ENCODE measurements around the gene RERE. TPM values are rescaled to one million over a fixed set of nuclear protein-coding genes. Genes with fewer than 3 reads are reported as not detected.

RERE gene
- total RNA-seq, 1 experiment from 2014 or later, result 73.4 TPM

DNA sequence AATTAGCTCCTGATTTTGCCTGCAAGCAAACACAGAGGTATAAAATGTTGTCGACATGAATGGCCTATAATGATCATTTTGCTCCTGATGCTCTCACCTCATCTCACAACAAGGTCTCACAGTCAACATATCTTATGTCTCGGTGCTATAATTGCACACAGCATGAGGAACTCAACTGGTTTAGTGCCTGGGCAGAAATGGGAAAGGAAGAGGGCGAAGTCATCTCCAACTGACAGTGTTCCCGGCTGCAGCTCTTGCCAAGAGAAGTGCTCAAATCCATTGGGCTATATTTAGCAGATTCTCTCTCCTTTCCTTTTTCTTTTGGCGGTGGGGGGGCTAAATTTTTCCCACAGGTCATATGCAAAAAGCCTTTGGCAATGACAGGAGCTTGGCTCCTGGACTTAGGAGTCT lies 446.5 kb downstream of the RERE start:
- intact Hi-C loops (cut with micrococcal nuclease; ENCODE audit: unreplicated experiment), result loop anchor here (10.0 kb wide), 1 partner anchor 354 kb away; no protein-coding TSS in a partner anchor
- CTCF ChIA-PET, result no interaction called here

DNA sequence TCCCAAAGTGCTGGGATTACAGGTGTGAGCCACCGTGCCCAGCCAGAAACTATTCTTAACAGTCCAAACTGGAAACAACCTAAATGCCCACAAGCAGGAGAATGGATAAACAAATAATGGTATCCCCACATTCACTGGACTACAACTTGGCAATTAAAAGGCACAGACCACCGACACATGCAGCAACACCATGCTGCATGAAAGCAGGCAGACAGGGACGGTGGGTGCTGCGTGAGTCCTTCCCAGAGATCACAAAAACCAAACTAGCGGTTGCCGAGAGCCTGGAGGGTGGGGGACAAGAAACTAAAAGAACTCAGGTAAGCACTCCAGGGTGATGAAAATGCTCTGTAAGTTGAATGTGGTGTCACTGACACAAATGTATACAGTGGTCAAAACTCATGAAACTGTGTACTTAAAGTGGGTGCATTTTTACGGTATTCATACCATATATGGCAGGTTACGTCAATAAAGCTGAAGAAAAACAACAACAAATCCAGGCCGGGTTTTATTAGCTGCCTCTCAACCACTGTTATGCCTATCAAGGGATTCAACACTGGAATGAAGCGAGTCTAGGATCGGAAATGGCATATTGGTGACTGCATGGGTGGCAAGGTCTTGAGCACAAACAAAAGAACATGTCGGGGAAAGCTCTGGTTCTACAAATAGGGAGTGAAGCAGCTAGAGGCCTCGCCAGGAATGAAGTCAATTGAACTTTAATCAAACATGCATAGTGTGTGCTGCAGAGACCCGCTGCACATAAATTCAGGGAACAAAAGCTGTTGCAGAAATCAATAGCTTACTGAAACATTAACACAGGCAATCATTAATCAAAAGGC lies 447.2 kb downstream of the RERE start:
- intact Hi-C loops (cut with micrococcal nuclease; ENCODE audit: unreplicated experiment), result loop anchor here (10.0 kb wide), 1 partner anchor 355 kb away; no protein-coding TSS in a partner anchor
- no peaks in the 10 kb centered on the region for H3K27me3 ChIP-seq (ENCODE audit: insufficient read depth, low read depth)
- no peaks in the 10 kb centered on the region for H3K36me3 ChIP-seq (ENCODE audit: low read depth)
- no peaks in the 10 kb centered on the region for H3K9me3 ChIP-seq (ENCODE audit: insufficient read depth, low read depth)
- no peaks in the 10 kb centered on the region; the same call in 1 of the 2 replicates for H3K79me2 ChIP-seq (ENCODE audit: low read depth)
- no peak for DNase-seq
- H3K4me1 ChIP-seq (replicated peaks; ENCODE audit: insufficient read depth), result no peaks in the 10 kb centered on the region
- ChIA-PET CTCF (no interaction called here), POLR2A (ENCODE audit: unreplicated experiment) (no interaction called here)
- H3K9me2 ChIP-seq (ENCODE audit: insufficient read depth), result no peaks in the 10 kb centered on the region
- H3K4me2 ChIP-seq, result no peak overlapping the region
- H3K4me3 ChIP-seq, result no peak overlapping the region
- TF ChIP-seq EZH2 (IDR thresholded peaks at IDR 0.05; ENCODE audit: low read depth), result no peak
- TF ChIP-seq, protein P1, sequence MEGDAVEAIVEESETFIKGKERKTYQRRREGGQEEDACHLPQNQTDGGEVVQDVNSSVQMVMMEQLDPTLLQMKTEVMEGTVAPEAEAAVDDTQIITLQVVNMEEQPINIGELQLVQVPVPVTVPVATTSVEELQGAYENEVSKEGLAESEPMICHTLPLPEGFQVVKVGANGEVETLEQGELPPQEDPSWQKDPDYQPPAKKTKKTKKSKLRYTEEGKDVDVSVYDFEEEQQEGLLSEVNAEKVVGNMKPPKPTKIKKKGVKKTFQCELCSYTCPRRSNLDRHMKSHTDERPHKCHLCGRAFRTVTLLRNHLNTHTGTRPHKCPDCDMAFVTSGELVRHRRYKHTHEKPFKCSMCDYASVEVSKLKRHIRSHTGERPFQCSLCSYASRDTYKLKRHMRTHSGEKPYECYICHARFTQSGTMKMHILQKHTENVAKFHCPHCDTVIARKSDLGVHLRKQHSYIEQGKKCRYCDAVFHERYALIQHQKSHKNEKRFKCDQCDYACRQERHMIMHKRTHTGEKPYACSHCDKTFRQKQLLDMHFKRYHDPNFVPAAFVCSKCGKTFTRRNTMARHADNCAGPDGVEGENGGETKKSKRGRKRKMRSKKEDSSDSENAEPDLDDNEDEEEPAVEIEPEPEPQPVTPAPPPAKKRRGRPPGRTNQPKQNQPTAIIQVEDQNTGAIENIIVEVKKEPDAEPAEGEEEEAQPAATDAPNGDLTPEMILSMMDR (conservative IDR thresholded peaks at IDR 0.05), result no peak
- BruUV-seq (replicated peaks), result no TSS peak
- no peaks in the 10 kb centered on the region for H3F3A ChIP-seq (ENCODE audit: insufficient read depth, low read depth)
- H3K27ac ChIP-seq, result no peak overlapping the region
- H2AFZ ChIP-seq, result no peak overlapping the region
- H4K20me1 ChIP-seq (ENCODE audit: insufficient read depth), result no peaks in the 10 kb centered on the region

More for the DNA sequence above, 446.5 kb downstream of the RERE start:
- Histone ChIP-seq H3K4me2 (no peak overlapping the region), H3K9me3 (ENCODE audit: insufficient read depth, low read depth) (no peaks in the 10 kb centered on the region), H3K79me2 (ENCODE audit: low read depth) (no peaks in the 10 kb centered on the region; the same call in 1 of the 2 replicates), H3K4me3 (no peak overlapping the region), H3K27me3 (ENCODE audit: insufficient read depth, low read depth) (no peaks in the 10 kb centered on the region), H3K27ac (no peak overlapping the region), H3K4me1 (replicated peaks; ENCODE audit: insufficient read depth) (no peaks in the 10 kb centered on the region), H3F3A (ENCODE audit: insufficient read depth, low read depth) (no peaks in the 10 kb centered on the region), H2AFZ (no peak overlapping the region), H3K9me2 (ENCODE audit: insufficient read depth) (no peaks in the 10 kb centered on the region), H3K36me3 (ENCODE audit: low read depth) (no peaks in the 10 kb centered on the region), H4K20me1 (ENCODE audit: insufficient read depth) (no peaks in the 10 kb centered on the region)
- BruUV-seq (replicated peaks), result no TSS peak
- POLR2A ChIA-PET (ENCODE audit: unreplicated experiment), result no interaction called here
- no peak for DNase-seq
- TF ChIP-seq EZH2 (IDR thresholded peaks at IDR 0.05; ENCODE audit: low read depth), result no peak
- TF ChIP-seq, protein P1 (conservative IDR thresholded peaks at IDR 0.05), result no peak

DNA sequence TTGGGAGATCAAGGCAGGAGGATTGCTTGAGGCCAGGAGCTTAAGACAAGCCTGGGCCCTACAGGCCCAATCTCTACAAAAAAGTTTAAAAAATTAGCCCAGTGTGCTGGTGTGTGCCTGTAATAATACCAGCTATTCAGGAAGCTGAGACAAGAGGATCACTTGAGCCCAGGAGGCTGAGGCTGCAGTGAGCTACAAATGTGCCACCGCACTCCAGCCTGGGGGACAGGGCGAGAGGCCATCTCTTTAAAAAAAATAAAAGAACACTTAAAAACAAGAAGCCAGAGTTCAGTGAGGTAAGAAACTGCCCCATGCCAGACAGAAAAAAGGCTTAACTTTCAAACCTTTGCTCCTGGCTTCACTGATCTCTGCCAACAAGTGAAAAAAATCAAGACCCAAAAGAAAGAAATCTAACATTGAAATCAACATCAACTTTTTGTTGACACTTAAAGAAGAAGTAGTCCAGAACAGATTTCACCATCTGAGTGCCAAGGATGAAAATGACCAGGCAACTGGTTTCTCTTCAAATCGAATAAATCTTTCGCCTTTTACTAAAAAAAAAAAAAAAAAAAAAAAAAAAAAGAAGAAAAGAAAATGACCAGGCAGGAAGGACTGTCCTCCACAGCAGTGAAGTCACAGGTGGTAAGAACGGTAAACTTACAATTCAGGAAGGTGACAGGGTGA lies 448.3 kb downstream of the RERE start:
- no peaks in the 10 kb centered on the region; the same call in 1 of the 2 replicates for H3K79me2 ChIP-seq (ENCODE audit: low read depth)
- CTCF ChIA-PET, result no interaction called here

More for the DNA sequence above, 448.3 kb downstream of the RERE start:
- no TSS peak for BruUV-seq (replicated peaks)
- Histone ChIP-seq H2AFZ (no peak overlapping the region), H3K9me2 (ENCODE audit: insufficient read depth) (no peaks in the 10 kb centered on the region), H3K27me3 (ENCODE audit: insufficient read depth, low read depth) (no peaks in the 10 kb centered on the region), H3K4me3 (no peak overlapping the region), H3K4me2 (no peak overlapping the region), H4K20me1 (ENCODE audit: insufficient read depth) (no peaks in the 10 kb centered on the region), H3K27ac (no peak overlapping the region), H3F3A (ENCODE audit: insufficient read depth, low read depth) (no peaks in the 10 kb centered on the region), H3K4me1 (replicated peaks; ENCODE audit: insufficient read depth) (no peaks in the 10 kb centered on the region), H3K36me3 (ENCODE audit: low read depth) (no peaks in the 10 kb centered on the region), H3K9me3 (ENCODE audit: insufficient read depth, low read depth) (no peaks in the 10 kb centered on the region)
- no peak for DNase-seq
- intact Hi-C loops (cut with micrococcal nuclease; ENCODE audit: unreplicated experiment), result no loop called here
- TF ChIP-seq EZH2 (IDR thresholded peaks at IDR 0.05; ENCODE audit: low read depth), result no peak
- TF ChIP-seq, protein P1 (conservative IDR thresholded peaks at IDR 0.05), result no peak
- POLR2A ChIA-PET (ENCODE audit: unreplicated experiment), result no interaction called here

Measured in PC-9 (cell line).